Mesenchymal stem cell (in vitro differentiated cells and primary cell): ENCODE data around the gene BTBD2.

ENCODE experiments used
- DNase-seq: peaks from one replicate; pipeline ENCODE4 v3.0.0-alpha.2; 2013
- H2AFZ ChIP-seq: one replicate; pipeline ENCODE4 v1.6.1; 2013; ENCODE audit warnings: low read depth, mild to moderate bottlenecking, control low read depth, inconsistent platforms, low read length, moderate library complexity
- H2AK5ac ChIP-seq: 2 replicates; pipeline ENCODE4 v1.6.1; 2013; ENCODE audit warnings: low read length, moderate library complexity, mild to moderate bottlenecking, inconsistent platforms; ENCODE audit not compliant: severe bottlenecking
- H2BK120ac ChIP-seq: one replicate; pipeline ENCODE4 v1.6.1; 2013; ENCODE audit warnings: low read depth, mild to moderate bottlenecking, inconsistent platforms, low read length, moderate library complexity
- H2BK12ac ChIP-seq, 2 experiments: one replicate each; pipeline ENCODE4 v1.6.1; 2013; ENCODE audit warnings: inconsistent platforms in 2 of 2, low read length in 2 of 2, mild to moderate bottlenecking in 2 of 2, moderate library complexity in 2 of 2, control low read depth in 1 of 2
- H2BK15ac ChIP-seq: one replicate; pipeline ENCODE4 v1.6.1; 2013; ENCODE audit warnings: mild to moderate bottlenecking, low read depth, inconsistent platforms; ENCODE audit not compliant: poor library complexity, severe bottlenecking
- H2BK5ac ChIP-seq: 2 replicates; pipeline ENCODE4 v1.6.1; 2013; ENCODE audit warnings: low read depth, mild to moderate bottlenecking, low read length, control low read depth, inconsistent platforms; ENCODE audit not compliant: poor library complexity, severe bottlenecking
- H3K14ac ChIP-seq, 2 experiments: one replicate each; pipeline ENCODE4 v1.6.1; 2013; ENCODE audit warnings: inconsistent platforms in 2 of 2, low read length in 2 of 2, control low read depth in 1 of 2, mild to moderate bottlenecking in 1 of 2, moderate library complexity in 1 of 2
- H3K18ac ChIP-seq, 2 experiments: one replicate each; pipeline ENCODE4 v1.6.1; 2013; ENCODE audit warnings: inconsistent platforms in 2 of 2, low read length in 2 of 2, control low read depth in 1 of 2, low read depth in 1 of 2, mild to moderate bottlenecking in 1 of 2
- H3K23ac ChIP-seq, 2 experiments: one replicate each; pipeline ENCODE4 v1.6.1; 2013; ENCODE audit warnings: inconsistent platforms in 2 of 2, low read length in 2 of 2, mild to moderate bottlenecking in 2 of 2, moderate library complexity in 2 of 2, control low read depth in 1 of 2
- H3K27ac ChIP-seq: 2 replicates; pipeline ENCODE4 v1.5.1; 2013; ENCODE audit warnings: mild to moderate bottlenecking, moderate library complexity, low read length, control low read depth, inconsistent platforms; ENCODE audit not compliant: poor library complexity, severe bottlenecking
- H3K27me3 ChIP-seq, 2 experiments: 2 replicates each; pipeline versions ENCODE4 v1.6.1 to v1.7.0; 2013; ENCODE audit warnings: low read length in 2 of 2, mild to moderate bottlenecking in 2 of 2, moderate library complexity in 2 of 2, control low read depth in 1 of 2, inconsistent platforms in 1 of 2; ENCODE audit not compliant: control insufficient read depth in 1 of 2, insufficient read depth in 1 of 2
- H3K36me3 ChIP-seq, 2 experiments: 2 replicates each; pipeline versions ENCODE4 v1.6.1 to v1.7.0; 2013; ENCODE audit warnings: low read length in 2 of 2, control low read depth in 1 of 2, inconsistent platforms in 1 of 2, low read depth in 1 of 2, mild to moderate bottlenecking in 1 of 2; ENCODE audit not compliant: insufficient read depth in 2 of 2, control insufficient read depth in 1 of 2
- H3K4ac ChIP-seq, 2 experiments: one replicate each; pipeline ENCODE4 v1.6.1; 2013; ENCODE audit warnings: inconsistent platforms in 2 of 2, low read length in 2 of 2, mild to moderate bottlenecking in 2 of 2, moderate library complexity in 2 of 2, control low read depth in 1 of 2, low read depth in 1 of 2
- H3K4me1 ChIP-seq: 2 replicates; pipeline ENCODE4 v1.6.1; 2013; ENCODE audit warnings: low read depth, low read length, control low read depth; ENCODE audit not compliant: control insufficient read depth, insufficient read depth
- H3K4me2 ChIP-seq: 2 replicates; pipeline ENCODE4 v1.6.1; 2013; ENCODE audit warnings: low read length, mild to moderate bottlenecking, inconsistent platforms; ENCODE audit not compliant: poor library complexity, severe bottlenecking
- H3K4me3 ChIP-seq, 2 experiments: 2 replicates each; pipeline versions ENCODE4 v1.5.1 to v1.7.0; 2013; ENCODE audit warnings: low read length in 2 of 2, mild to moderate bottlenecking in 2 of 2, control low read depth in 1 of 2, low read depth in 1 of 2; ENCODE audit not compliant: insufficient read depth in 1 of 2
- H3K79me1 ChIP-seq: replicated peaks from 2 replicates; pipeline ENCODE4 v1.6.1; 2013; ENCODE audit warnings: mild to moderate bottlenecking, control low read depth, low read length, inconsistent platforms; ENCODE audit not compliant: poor library complexity, severe bottlenecking
- H3K9ac ChIP-seq: 2 replicates; pipeline ENCODE4 v1.7.0; 2013; ENCODE audit warnings: mild to moderate bottlenecking, low read length, moderate library complexity
- H3K9me3 ChIP-seq: 2 replicates; pipeline ENCODE4 v1.7.0; 2013; ENCODE audit warnings: mild to moderate bottlenecking, low read length; ENCODE audit not compliant: control insufficient read depth
- H4K8ac ChIP-seq: one replicate; pipeline ENCODE4 v1.6.1; 2013; ENCODE audit warnings: inconsistent platforms, mild to moderate bottlenecking, low read length, moderate library complexity
- H4K91ac ChIP-seq: one replicate; pipeline ENCODE4 v1.6.1; 2013; ENCODE audit warnings: mild to moderate bottlenecking, low read length, inconsistent platforms
- WGBS: methylation state at CpG from one replicate; pipeline ENCODE4 v1.1.7; 2013; ENCODE audit warnings: mixed read lengths; 5-methylcytosine and 5-hydroxymethylcytosine counted together

The BTBD2 gene

DNA sequence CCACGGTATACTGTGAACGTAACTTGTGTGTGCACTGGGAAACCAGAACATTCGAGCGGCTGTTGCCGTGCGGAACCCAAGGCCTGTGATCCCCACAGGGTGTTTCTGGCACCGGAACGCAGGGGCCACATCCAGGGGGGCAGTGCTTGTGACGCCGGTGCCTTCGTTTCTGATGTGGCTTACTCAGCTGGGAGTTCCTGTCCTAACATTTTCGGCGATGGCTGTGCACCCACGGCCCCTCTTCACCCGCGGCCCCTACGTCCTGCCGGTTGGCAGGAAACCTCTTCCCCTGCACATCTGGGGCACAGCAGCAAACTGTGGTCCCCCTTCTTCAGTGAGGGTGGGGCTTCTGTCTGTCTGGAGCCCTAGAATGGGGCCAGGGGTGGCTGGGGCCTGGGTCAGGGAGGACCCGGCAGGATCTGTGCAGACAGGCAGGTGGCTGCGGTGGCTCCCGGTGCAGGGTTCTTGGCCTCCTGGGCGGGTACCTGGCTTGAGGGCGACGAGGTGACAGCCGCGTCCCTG lies 48.4 kb downstream of the BTBD2 start:
- no peaks in the 10 kb centered on the region for H3K27me3 ChIP-seq
- H3K4ac ChIP-seq: no peak overlapping the region
- H2AFZ ChIP-seq: no peak overlapping the region
- no peaks in the 10 kb centered on the region for H3K9me3 ChIP-seq
- H3K9ac ChIP-seq: no peak overlapping the region
- no peak overlapping the region for H3K14ac ChIP-seq
- H2BK5ac ChIP-seq: no peak overlapping the region
- H3K36me3 ChIP-seq: peaks cover 9 to 60% of the 10 kb centered on the region in 2 experiments
- DNase-seq: no peak
- H4K91ac ChIP-seq: no peak overlapping the region
- no peak overlapping the region for H3K4me2 ChIP-seq
- H2BK12ac ChIP-seq: no peak overlapping the region
- no peak overlapping the region for H3K4me3 ChIP-seq
- H2BK120ac ChIP-seq: no peak overlapping the region
- no peak overlapping the region for H3K27ac ChIP-seq
- no peak overlapping the region for H4K8ac ChIP-seq
- H2BK15ac ChIP-seq: no peak overlapping the region
- H3K18ac ChIP-seq: no peak overlapping the region
- peaks cover 37% of the 10 kb centered on the region for H3K79me1 ChIP-seq
- peaks cover 48% of the 10 kb centered on the region for H3K4me1 ChIP-seq
- H2AK5ac ChIP-seq: no peak overlapping the region
- WGBS: 98% methylated on average over 22 of the region's 26 CpGs
- no peak overlapping the region for H3K23ac ChIP-seq

DNA sequence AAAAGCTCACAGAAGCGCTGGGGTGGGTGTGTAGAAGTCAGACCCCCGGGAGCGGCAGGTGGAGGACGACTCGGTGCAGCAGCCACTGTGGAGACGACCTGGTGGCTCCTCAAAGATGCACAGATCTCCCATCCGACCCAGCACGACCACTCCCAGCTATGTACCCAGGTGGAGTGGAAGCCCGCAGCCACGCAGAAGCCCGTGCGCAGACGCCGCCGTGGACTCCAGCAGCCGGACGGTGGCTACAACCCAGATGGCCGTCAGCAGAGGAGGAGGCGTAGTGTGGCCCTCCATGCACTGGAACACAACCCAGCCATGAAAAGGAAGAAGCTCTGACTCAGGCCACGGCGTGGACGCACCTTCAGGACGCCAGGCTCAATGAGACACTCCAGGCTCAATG lies 52.8 kb downstream of the BTBD2 start:
- Histone ChIP-seq H2BK12ac (no peak overlapping the region), H3K27me3 (no peaks in the 10 kb centered on the region), H3K36me3 (peaks cover 7 to 43% of the 10 kb centered on the region in 2 experiments), H3K18ac (no peak overlapping the region), H3K4ac (no peak overlapping the region), H3K79me1 (peaks cover 27% of the 10 kb centered on the region), H3K4me1 (peaks cover 39% of the 10 kb centered on the region), H4K8ac (no peak overlapping the region), H2AK5ac (peak overlapping the region; percentile 83), H2AFZ (no peak overlapping the region), H3K9ac (no peak overlapping the region), H2BK5ac (no peak overlapping the region), H2BK15ac (no peak overlapping the region), H3K4me3 (no peak overlapping the region), H3K9me3 (no peaks in the 10 kb centered on the region), H2BK120ac (no peak overlapping the region), H3K23ac (no peak overlapping the region), H3K4me2 (no peak overlapping the region), H3K27ac (no peak overlapping the region), H4K91ac (peak overlapping the region; percentile 58), H3K14ac (no peak overlapping the region)
- no peak for DNase-seq
- WGBS: 96% methylated on average over 23 of the region's 23 CpGs

DNA sequence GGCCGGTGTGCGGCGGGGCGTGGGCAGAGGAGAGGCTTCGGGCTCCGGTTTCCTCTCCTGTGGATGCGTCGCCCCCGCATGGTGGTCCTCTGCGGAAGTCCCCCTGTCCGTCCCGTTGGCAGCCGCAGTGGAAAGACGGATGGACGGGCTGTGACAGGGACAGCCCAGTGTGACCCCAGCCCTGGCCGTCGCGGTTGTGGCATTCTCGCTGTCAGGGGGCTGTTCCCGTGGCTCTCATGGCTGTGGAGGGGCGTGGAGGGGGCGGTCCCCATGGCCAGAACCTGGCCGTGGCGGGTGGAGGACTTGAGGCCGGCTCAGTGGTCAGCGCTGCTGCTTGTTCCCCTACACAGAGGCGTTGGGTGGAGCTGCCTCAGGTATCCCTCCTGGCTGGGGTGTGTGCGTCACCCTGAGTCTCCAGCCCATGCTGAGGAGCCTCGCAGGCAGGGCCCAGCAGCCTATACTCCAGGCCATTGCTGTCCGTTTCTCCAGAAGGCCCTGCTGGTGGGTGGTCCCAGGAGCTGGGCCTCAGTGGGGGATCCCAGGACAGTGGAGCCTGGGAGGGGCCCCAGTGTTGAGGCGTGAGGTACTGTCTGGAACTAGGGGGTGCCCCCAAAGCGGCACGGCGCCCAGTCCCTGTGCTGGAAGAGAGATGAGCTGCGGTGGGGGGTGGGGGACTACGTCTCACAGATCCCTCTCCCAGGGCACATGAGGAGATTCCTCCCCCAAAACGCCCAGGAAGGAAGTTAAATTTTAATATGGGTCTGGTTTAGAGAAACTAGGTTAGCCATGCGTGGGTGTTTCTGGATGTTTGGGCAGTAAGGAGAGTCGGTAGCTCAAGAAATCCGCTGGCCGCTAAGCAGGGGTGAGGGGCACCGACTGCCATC lies 54.3 kb downstream of the BTBD2 start:
- peak overlapping the region; percentile 74 for H3K4me2 ChIP-seq
- no peak overlapping the region for H2BK15ac ChIP-seq
- no peak overlapping the region for H3K18ac ChIP-seq
- peak overlapping the region in 1 of 2 experiments; percentile 24 for H3K4me3 ChIP-seq
- no peak overlapping the region for H3K4ac ChIP-seq
- no peak overlapping the region for H2BK120ac ChIP-seq
- no peaks in the 10 kb centered on the region for H3K27me3 ChIP-seq
- H4K8ac ChIP-seq: no peak overlapping the region
- peak overlapping the region; percentile 84 for H2BK5ac ChIP-seq
- peak overlapping the region; percentile 63 for H2AK5ac ChIP-seq
- peak overlapping the region; percentile 43 for H4K91ac ChIP-seq
- peaks cover 7 to 43% of the 10 kb centered on the region in 2 experiments for H3K36me3 ChIP-seq
- H3K9ac ChIP-seq: no peak overlapping the region
- 97% methylated on average over 42 of the region's 42 CpGs for WGBS
- H3K14ac ChIP-seq: no peak overlapping the region
- H3K79me1 ChIP-seq: peaks cover 24% of the 10 kb centered on the region
- H3K27ac ChIP-seq: peak overlapping the region; percentile 87
- no peak overlapping the region for H2AFZ ChIP-seq
- no peak for DNase-seq
- H3K9me3 ChIP-seq: no peaks in the 10 kb centered on the region
- no peak overlapping the region for H2BK12ac ChIP-seq
- peaks cover 43% of the 10 kb centered on the region for H3K4me1 ChIP-seq
- no peak overlapping the region for H3K23ac ChIP-seq

DNA sequence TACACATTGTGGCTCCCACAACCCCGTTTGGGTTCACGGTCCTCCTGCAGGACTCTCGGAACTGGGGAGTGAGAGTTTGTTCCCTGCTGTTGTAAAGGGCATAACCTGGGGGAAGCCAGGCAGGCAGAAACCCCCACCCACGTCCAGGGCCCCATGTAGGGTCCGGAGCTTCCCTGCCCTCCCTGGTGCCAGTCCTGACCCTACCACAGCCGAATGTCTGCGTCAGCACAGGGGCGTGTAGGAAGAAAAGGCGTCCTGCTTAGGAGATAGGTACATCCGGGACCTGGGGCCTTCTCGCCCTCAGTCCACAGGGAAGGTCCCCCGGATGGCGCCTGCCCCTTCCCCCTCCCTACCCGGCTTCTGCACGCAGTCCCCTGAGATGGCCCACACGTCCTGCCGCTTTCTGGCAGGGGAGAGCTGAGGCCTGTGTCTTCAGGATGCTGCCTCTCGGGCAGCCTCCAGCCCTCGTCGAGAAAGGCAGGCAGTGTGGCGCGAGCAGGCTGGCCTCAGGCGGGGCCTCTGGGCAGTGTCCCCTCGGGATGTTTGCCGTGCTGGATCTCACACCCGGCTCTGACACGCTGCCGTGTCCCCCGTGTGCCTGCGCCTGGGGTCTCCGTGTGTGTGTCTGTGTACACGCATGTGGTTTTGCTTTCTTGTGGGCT lies 55.5 kb downstream of the BTBD2 start:
- Histone ChIP-seq H3K14ac (no peak overlapping the region), H3K18ac (no peak overlapping the region), H2BK5ac (no peak overlapping the region), H3K4me1 (peaks cover 51% of the 10 kb centered on the region), H3K23ac (no peak overlapping the region), H3K36me3 (peaks cover 7 to 47% of the 10 kb centered on the region in 2 experiments), H3K27ac (no peak overlapping the region), H3K4ac (no peak overlapping the region), H3K9ac (no peak overlapping the region), H4K91ac (peak overlapping the region; percentile 56), H4K8ac (no peak overlapping the region), H2AK5ac (peak overlapping the region; percentile 2), H2AFZ (no peak overlapping the region), H3K79me1 (peaks cover 19% of the 10 kb centered on the region), H2BK15ac (no peak overlapping the region), H2BK12ac (no peak overlapping the region), H3K27me3 (no peaks in the 10 kb centered on the region), H3K9me3 (no peaks in the 10 kb centered on the region), H2BK120ac (no peak overlapping the region), H3K4me3 (no peak overlapping the region), H3K4me2 (no peak overlapping the region)
- WGBS: 96% methylated on average over 32 of the region's 32 CpGs
- no peak for DNase-seq
